Gastrocnemius medialis (tissue), 4 donors: ENCODE data around the gene WNT7B. TPM values are rescaled to one million over a fixed set of nuclear protein-coding genes. Genes with fewer than 3 reads are reported as not detected.

ENCODE experiments used
- ATAC-seq, 2 donors: fragments of 150-250 bp; one replicate each; pipeline ENCODE4 v1.9.1; 2016
- DNase-seq, 2 donors: peaks; one replicate each; pipeline ENCODE4 v3.0.0-alpha.2; 2019
- H3K27ac ChIP-seq, 4 donors: fragments of 200-600 bp; sonication (generic); 1 replicate in 1 of 4; 2 replicates in 3 of 4; pipeline ENCODE4 v1.5.1; 2016 to 2018; ENCODE audit warnings: mild to moderate bottlenecking in 2 of 4, moderate library complexity in 1 of 4
- H3K27me3 ChIP-seq, 3 donors: fragments of 200-600 bp; sonication (generic) in 2 of 3; 1 replicate in 1 of 3; 2 replicates in 2 of 3; pipeline versions ENCODE4 v1.5.1 to v1.6.0; 2016 to 2019; ENCODE audit warnings: mild to moderate bottlenecking in 1 of 3, moderate library complexity in 1 of 3
- H3K36me3 ChIP-seq, 2 donors: fragments of 200-600 bp; sonication (generic) in 1 of 2; one replicate each; pipeline ENCODE4 v1.5.1; 2017 to 2018
- H3K4me1 ChIP-seq, 2 donors: fragments of 200-600 bp; sonication (generic) in 1 of 2; one replicate each; pipeline ENCODE4 v1.5.1; 2016 to 2017; ENCODE audit warnings: mild to moderate bottlenecking in 2 of 2
- H3K4me3 ChIP-seq, 4 donors: fragments of 200-600 bp; sonication (generic) in 3 of 4; 1 replicate in 1 of 4; 2 replicates in 3 of 4; pipeline ENCODE4 v1.5.1; 2016 to 2019; ENCODE audit warnings: mild to moderate bottlenecking in 2 of 4
- H3K9me3 ChIP-seq, 3 donors: fragments of 200-600 bp; sonication (generic) in 2 of 3; 1 replicate in 1 of 3; 2 replicates in 2 of 3; pipeline ENCODE4 v1.5.1; 2016 to 2019
- CTCF ChIP-seq, 5 experiments: fragments of 450-650 bp in 3 of 5; fragments of 200-600 bp in 2 of 5; sonication (generic) in 2 of 5; IDR thresholded peaks in 4 of 5; conservative IDR thresholded peaks in 1 of 5; 1 replicate in 4 of 5; 2 replicates in 1 of 5; pipeline ENCODE4 v1.5.1; 2016 to 2019; ENCODE audit warnings: antibody characterized with exemption in 5 of 5, mild to moderate bottlenecking in 3 of 5, moderate library complexity in 3 of 5
- POLR2A ChIP-seq, 2 donors: fragments of 450-650 bp; IDR thresholded peaks; one replicate each; pipeline ENCODE4 v1.6.1; 2017; ENCODE audit warnings: antibody characterized with exemption in 2 of 2, mild to moderate bottlenecking in 2 of 2, moderate library complexity in 2 of 2
- in situ Hi-C, 4 donors: fragments of 200-750 bp; cut with MboI; loops; one replicate each; pipeline versions ENCODE4 v1.15.0 to v1.8.0; 2017; ENCODE audit warnings: low sequenced_read_pairs in 4 of 4
- intact Hi-C: fragments of 100-400 bp; cut with DNase I; formaldehyde crosslinking; loops from one replicate; pipeline ENCODE4 v1.15.1; 2023; ENCODE audit warnings: low total_unique reads
- total RNA-seq, 4 donors: library from RNA; depleted of rRNA; stranded (reverse); fragments of >200 nt; gene quantifications; one replicate each; pipeline versions ENCODE4 v1.1.0 to v1.2.3, GENCODE V29; 2016

Gene WNT7B
- total RNA-seq, 4 donors from 2014 or later = not detected

GRCh38 chr22:45991098-45991497, 14.1 kb upstream of the WNT7B start:
- Histone ChIP-seq H3K4me1 (peaks cover 13 to 20% of the 10 kb centered on the region in 2 donors), H3K9me3 (no peaks in the 10 kb centered on the region), H3K27ac (no peak overlapping the region), H3K36me3 (no peaks in the 10 kb centered on the region), H3K27me3 (no peaks in the 10 kb centered on the region), H3K4me3 (no peak overlapping the region)
- no peak for TF ChIP-seq CTCF (IDR thresholded peaks at IDR 0.05 in 4 of 5, conservative IDR thresholded peaks at IDR 0.05 in 1 of 5)
- TF ChIP-seq POLR2A (IDR thresholded peaks at IDR 0.05) = no peak
- in situ Hi-C loops (loop anchor here in 2 of 4 donors (5.0 to 10.0 kb wide), 2 partner anchors 321 to 324 kb away; no protein-coding TSS in a partner anchor), intact Hi-C loops (no loop called here)
- DNase-seq (no peak), ATAC-seq (no peak)

GRCh38 chr22:45987136-45987861, 10.3 kb upstream of the WNT7B start:
- Histone ChIP-seq H3K36me3 (no peaks in the 10 kb centered on the region), H3K4me3 (no peak overlapping the region), H3K27me3 (no peaks in the 10 kb centered on the region), H3K27ac (no peak overlapping the region), H3K4me1 (peaks cover 0 to 3% of the 10 kb centered on the region in 2 donors), H3K9me3 (no peaks in the 10 kb centered on the region)
- in situ Hi-C loops = loop anchor here in 2 of 4 donors (10.0 kb wide), 4 partner anchors 318 to 412 kb away; no protein-coding TSS in a partner anchor
- intact Hi-C loops = no loop called here
- no peak for ATAC-seq
- TF ChIP-seq POLR2A (IDR thresholded peaks at IDR 0.05) = no peak
- no peak for TF ChIP-seq CTCF (IDR thresholded peaks at IDR 0.05 in 4 of 5, conservative IDR thresholded peaks at IDR 0.05 in 1 of 5)
- no peak for DNase-seq

DNA sequence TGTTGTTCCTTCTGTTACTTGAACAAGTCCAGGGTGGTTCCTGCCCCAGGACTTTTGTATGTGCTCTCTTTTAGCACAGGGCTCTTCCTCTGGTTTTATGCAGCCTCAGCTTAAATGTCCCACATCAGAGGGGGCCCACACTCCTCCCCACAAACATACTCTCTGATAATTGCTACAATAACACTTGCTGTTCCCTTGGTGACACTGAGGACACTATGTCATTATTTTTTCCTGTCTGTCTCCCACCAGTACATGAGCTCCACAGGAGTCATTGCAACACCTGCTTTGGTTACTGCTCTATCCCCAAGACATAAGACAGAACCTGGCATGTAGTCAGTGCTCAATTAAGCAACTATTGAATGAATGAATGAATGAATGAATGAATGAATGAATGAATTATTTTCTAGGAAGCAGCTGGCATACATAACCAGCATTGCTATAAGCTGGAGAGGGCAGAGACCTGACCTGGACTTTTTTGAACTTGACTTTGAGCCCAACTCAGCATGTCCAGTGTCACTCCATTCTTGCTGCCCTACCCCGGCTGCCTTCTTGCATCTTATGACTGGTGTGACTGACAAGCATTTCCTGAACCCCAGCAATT, 7.5 kb upstream of the WNT7B start:
- H3K9me3 ChIP-seq = no peaks in the 10 kb centered on the region
- DNase-seq = no peak
- intact Hi-C loops = no loop called here
- H3K27me3 ChIP-seq = peaks cover 0 to 8% (median 0%) of the 10 kb centered on the region in 3 donors
- H3K27ac ChIP-seq = no peak overlapping the region
- H3K4me1 ChIP-seq = no peaks in the 10 kb centered on the region
- H3K4me3 ChIP-seq = no peak overlapping the region
- TF ChIP-seq POLR2A (IDR thresholded peaks at IDR 0.05) (no peak), CTCF (IDR thresholded peaks at IDR 0.05 in 4 of 5, conservative IDR thresholded peaks at IDR 0.05 in 1 of 5) (no peak)
- no peaks in the 10 kb centered on the region for H3K36me3 ChIP-seq
- ATAC-seq = no peak
- in situ Hi-C loops = loop anchor here (5.0 to 10.0 kb wide), 6 partner anchors 320 to 410 kb away; no protein-coding TSS in a partner anchor

- DNase-seq (no peak), ATAC-seq (no peak)
- TF ChIP-seq CTCF (IDR thresholded peaks at IDR 0.05 in 4 of 5, conservative IDR thresholded peaks at IDR 0.05 in 1 of 5) (no peak), POLR2A (IDR thresholded peaks at IDR 0.05) (no peak)
- H3K4me1 ChIP-seq = peaks cover 0 to 1% of the 10 kb centered on the region in 2 donors
- no peak overlapping the region for H3K27ac ChIP-seq
- in situ Hi-C loops (loop anchor here (5.0 to 10.0 kb wide), 6 partner anchors 321 to 409 kb away; no protein-coding TSS in a partner anchor), intact Hi-C loops (no loop called here)
- no peak overlapping the region for H3K4me3 ChIP-seq
- H3K36me3 ChIP-seq = no peaks in the 10 kb centered on the region
- H3K9me3 ChIP-seq = no peaks in the 10 kb centered on the region
- H3K27me3 ChIP-seq = peaks cover 0 to 10% (median 1%) of the 10 kb centered on the region in 3 donors
Observed at GRCh38 chr22:45983797-45984196, 6.8 kb upstream of the WNT7B start.
